HepG2 (cell line): Measurements from ENCODE around the gene ZNF211. TPM values are rescaled to one million over a fixed set of nuclear protein-coding genes. Genes with fewer than 3 reads are reported as not detected.
A peak's percentile ranks its signal among the peaks of the same experiment; 100 is the strongest.

Experiments used
- IRF2 ChIP-seq: IDR thresholded peaks from 2 replicates; pipeline ENCODE4 v1.6.1; 2018; ENCODE audit warnings: missing genetic modification reagents, missing compliant biosample characterization
- RBFOX2 ChIP-seq: fragments of 200-400 bp; formaldehyde crosslinking; IDR thresholded peaks from 2 replicates; pipeline ENCODE4 v1.6.1; 2017; ENCODE audit warnings: low read depth, mild to moderate bottlenecking, low read length
- RBM39 ChIP-seq: fragments of 200-400 bp; formaldehyde crosslinking; IDR thresholded peaks from one replicate; pipeline ENCODE4 v1.6.1; 2018; ENCODE audit warnings: antibody characterized with exemption, mild to moderate bottlenecking, low read depth, low read length; ENCODE audit not compliant: poor library complexity, severe bottlenecking
- TARDBP ChIP-seq: sonication (generic); formaldehyde crosslinking; IDR thresholded peaks from 2 replicates; pipeline ENCODE4 v1.8.0; 2022; ENCODE audit warnings: mild to moderate bottlenecking, missing genetic modification reagents
- ZNF230 ChIP-seq: sonication (generic); formaldehyde crosslinking; IDR thresholded peaks from 2 replicates; pipeline ENCODE4 v1.4.0; 2020; ENCODE audit warnings: mild to moderate bottlenecking, missing genetic modification reagents
- ZNF333 ChIP-seq: sonication (generic); formaldehyde crosslinking; IDR thresholded peaks from 2 replicates; pipeline ENCODE4 v1.4.0; 2020; ENCODE audit warnings: mild to moderate bottlenecking, missing genetic modification reagents, borderline replicate concordance
- ZNF446 ChIP-seq: sonication (generic); formaldehyde crosslinking; IDR thresholded peaks from 2 replicates; pipeline ENCODE4 v1.5.0; 2020; ENCODE audit warnings: mild to moderate bottlenecking, missing genetic modification reagents
- ZNF660 ChIP-seq: sonication (generic); formaldehyde crosslinking; IDR thresholded peaks from 2 replicates; pipeline ENCODE4 v1.5.1; 2020; ENCODE audit warnings: mild to moderate bottlenecking, low read depth, missing genetic modification reagents, borderline replicate concordance
- ZNF775 ChIP-seq: sonication (generic); formaldehyde crosslinking; IDR thresholded peaks from 2 replicates; pipeline ENCODE4 v1.4.0; 2020; ENCODE audit warnings: missing genetic modification reagents, mild to moderate bottlenecking, moderate library complexity, borderline replicate concordance
- ZSCAN21 ChIP-seq: sonication (generic); formaldehyde crosslinking; IDR thresholded peaks from 2 replicates; pipeline ENCODE4 v1.8.0; 2022; ENCODE audit warnings: mild to moderate bottlenecking, missing genetic modification reagents, moderate library complexity, borderline replicate concordance
- polyA plus RNA-seq, 8 experiments: library from polyadenylated mRNA; depleted of rRNA in 3 of 8; stranded (reverse) in 7 of 8; unstranded in 1 of 8; fragments of >200 nt; fragmentation: Illumina TruSeq in 4 of 8; extraction: Trizol in 4 of 8; gene quantifications; 2 replicates each; pipeline versions ENCODE4 v1.2.1 to v1.2.3, GENCODE V29; 2011 to 2016; ENCODE audit warnings: low read depth in 4 of 8, missing spikeins in 1 of 8, mixed read lengths in 1 of 8; ENCODE audit not compliant: insufficient read depth in 1 of 8
- total RNA-seq, 5 experiments: library from RNA; depleted of rRNA; stranded (reverse); fragments of >200 nt; fragmentation: Illumina TruSeq; extraction: Trizol; gene quantifications; 2 replicates each; pipeline ENCODE4 v1.2.3, GENCODE V29; 2016; ENCODE audit warnings: low read depth in 1 of 5
- TF ChIP-seq, protein P1 (sequence below): fragments of 450-650 bp; IDR thresholded peaks from 2 replicates; pipeline ENCODE4 v1.6.1; 2017; ENCODE audit warnings: mild to moderate bottlenecking
- TF ChIP-seq, protein P2 (sequence below): sonication (generic); formaldehyde crosslinking; IDR thresholded peaks from 2 replicates; pipeline ENCODE4 v1.8.1; 2023; ENCODE audit warnings: mild to moderate bottlenecking, moderate library complexity, missing genetic modification reagents
- TF ChIP-seq, protein P3 (sequence below): sonication (generic); formaldehyde crosslinking; IDR thresholded peaks from 2 replicates; pipeline ENCODE4 v1.5.0; 2020; ENCODE audit warnings: mild to moderate bottlenecking, missing genetic modification reagents
- TF ChIP-seq, protein P4 (sequence below): sonication (generic); formaldehyde crosslinking; IDR thresholded peaks from 2 replicates; pipeline ENCODE4 v1.4.0; 2020; ENCODE audit warnings: low read depth, mild to moderate bottlenecking, missing genetic modification reagents
- TF ChIP-seq, protein P5 (sequence below): sonication (generic); formaldehyde crosslinking; IDR thresholded peaks from 2 replicates; pipeline ENCODE4 v1.4.0; 2020; ENCODE audit warnings: missing genetic modification reagents
- TF ChIP-seq, protein P6 (sequence below): sonication (generic); formaldehyde crosslinking; IDR thresholded peaks from 2 replicates; pipeline ENCODE4 v1.4.0; 2020; ENCODE audit warnings: mild to moderate bottlenecking, missing genetic modification reagents

The ZNF211 gene
- total and polyA plus RNA-seq, 2 of the 13 experiments (the other 11 are each of a cell fraction or from before 2014, with no cell fraction given) = 9.9 to 11.2 TPM

DNA sequence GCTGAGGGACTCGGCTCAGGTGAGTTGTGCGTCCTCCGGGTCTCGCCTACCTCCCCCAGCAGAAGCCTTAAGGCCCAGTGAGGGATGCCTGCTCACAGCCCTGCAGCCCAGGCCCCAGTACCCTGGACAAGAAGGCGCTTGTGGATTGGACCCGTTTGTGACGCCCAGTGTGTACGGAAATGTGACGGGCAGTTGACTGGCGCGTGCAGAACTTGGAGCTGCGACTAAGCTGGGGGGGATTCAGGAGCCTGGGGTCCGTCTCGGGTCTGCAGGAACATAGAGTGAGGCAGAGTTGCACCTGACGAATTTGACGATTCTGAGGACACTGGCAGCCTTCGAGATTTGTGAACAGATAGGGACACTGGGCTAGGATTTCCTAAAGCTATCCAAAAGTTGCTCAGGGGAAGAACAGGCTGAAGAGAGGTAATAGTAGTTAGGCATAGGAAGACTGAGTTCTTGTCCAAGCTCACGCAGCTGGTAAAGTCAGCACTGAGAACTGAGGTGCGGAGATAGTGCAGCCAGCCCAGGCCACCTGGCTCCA lies 49.3 kb downstream of the ZNF211 start (continued):
- TF ChIP-seq, protein P1, sequence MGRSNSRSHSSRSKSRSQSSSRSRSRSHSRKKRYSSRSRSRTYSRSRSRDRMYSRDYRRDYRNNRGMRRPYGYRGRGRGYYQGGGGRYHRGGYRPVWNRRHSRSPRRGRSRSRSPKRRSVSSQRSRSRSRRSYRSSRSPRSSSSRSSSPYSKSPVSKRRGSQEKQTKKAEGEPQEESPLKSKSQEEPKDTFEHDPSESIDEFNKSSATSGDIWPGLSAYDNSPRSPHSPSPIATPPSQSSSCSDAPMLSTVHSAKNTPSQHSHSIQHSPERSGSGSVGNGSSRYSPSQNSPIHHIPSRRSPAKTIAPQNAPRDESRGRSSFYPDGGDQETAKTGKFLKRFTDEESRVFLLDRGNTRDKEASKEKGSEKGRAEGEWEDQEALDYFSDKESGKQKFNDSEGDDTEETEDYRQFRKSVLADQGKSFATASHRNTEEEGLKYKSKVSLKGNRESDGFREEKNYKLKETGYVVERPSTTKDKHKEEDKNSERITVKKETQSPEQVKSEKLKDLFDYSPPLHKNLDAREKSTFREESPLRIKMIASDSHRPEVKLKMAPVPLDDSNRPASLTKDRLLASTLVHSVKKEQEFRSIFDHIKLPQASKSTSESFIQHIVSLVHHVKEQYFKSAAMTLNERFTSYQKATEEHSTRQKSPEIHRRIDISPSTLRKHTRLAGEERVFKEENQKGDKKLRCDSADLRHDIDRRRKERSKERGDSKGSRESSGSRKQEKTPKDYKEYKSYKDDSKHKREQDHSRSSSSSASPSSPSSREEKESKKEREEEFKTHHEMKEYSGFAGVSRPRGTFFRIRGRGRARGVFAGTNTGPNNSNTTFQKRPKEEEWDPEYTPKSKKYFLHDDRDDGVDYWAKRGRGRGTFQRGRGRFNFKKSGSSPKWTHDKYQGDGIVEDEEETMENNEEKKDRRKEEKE = no peak
- TF ChIP-seq TARDBP (CRISPR knock-in tag) = no peak
- no peak for TF ChIP-seq ZNF333 (CRISPR knock-in tag)
- TF ChIP-seq ZNF446 (CRISPR knock-in tag) = no peak
- TF ChIP-seq, protein P2, sequence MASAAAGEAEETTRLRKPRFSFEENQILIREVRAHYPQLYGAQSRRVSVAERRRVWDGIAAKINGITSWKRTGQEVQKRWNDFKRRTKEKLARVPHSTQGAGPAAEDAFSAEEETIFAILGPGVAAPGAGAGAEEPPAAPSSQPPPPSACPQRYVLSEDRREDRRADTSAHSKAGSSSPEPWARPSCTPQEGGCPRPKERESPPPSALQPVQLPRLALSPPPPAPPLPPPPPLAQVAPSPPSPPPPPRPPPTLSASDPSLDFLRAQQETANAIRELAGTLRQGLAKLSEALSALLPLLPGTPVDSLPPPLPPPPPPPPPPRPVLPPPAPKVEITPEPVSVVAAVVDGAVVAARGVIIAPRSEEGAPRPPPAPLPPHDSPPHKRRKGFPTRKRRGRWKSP (CRISPR knock-in tag) = no peak
- no peak for TF ChIP-seq ZNF775
- TF ChIP-seq, protein P3, sequence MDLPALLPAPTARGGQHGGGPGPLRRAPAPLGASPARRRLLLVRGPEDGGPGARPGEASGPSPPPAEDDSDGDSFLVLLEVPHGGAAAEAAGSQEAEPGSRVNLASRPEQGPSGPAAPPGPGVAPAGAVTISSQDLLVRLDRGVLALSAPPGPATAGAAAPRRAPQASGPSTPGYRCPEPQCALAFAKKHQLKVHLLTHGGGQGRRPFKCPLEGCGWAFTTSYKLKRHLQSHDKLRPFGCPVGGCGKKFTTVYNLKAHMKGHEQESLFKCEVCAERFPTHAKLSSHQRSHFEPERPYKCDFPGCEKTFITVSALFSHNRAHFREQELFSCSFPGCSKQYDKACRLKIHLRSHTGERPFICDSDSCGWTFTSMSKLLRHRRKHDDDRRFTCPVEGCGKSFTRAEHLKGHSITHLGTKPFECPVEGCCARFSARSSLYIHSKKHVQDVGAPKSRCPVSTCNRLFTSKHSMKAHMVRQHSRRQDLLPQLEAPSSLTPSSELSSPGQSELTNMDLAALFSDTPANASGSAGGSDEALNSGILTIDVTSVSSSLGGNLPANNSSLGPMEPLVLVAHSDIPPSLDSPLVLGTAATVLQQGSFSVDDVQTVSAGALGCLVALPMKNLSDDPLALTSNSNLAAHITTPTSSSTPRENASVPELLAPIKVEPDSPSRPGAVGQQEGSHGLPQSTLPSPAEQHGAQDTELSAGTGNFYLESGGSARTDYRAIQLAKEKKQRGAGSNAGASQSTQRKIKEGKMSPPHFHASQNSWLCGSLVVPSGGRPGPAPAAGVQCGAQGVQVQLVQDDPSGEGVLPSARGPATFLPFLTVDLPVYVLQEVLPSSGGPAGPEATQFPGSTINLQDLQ (CRISPR knock-in tag) = 0 out of 2 replicates have a peak, but pooled peaks have one; percentile 8
- no peak for TF ChIP-seq IRF2 (CRISPR knock-in tag)
- TF ChIP-seq RBM39 = peak; percentile 19
- peak; percentile 54; the same call in 1 of the 2 replicates for TF ChIP-seq RBFOX2
- TF ChIP-seq, protein P4, sequence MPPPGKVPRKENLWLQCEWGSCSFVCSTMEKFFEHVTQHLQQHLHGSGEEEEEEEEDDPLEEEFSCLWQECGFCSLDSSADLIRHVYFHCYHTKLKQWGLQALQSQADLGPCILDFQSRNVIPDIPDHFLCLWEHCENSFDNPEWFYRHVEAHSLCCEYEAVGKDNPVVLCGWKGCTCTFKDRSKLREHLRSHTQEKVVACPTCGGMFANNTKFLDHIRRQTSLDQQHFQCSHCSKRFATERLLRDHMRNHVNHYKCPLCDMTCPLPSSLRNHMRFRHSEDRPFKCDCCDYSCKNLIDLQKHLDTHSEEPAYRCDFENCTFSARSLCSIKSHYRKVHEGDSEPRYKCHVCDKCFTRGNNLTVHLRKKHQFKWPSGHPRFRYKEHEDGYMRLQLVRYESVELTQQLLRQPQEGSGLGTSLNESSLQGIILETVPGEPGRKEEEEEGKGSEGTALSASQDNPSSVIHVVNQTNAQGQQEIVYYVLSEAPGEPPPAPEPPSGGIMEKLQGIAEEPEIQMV = 0 out of 2 replicates have a peak, but pooled peaks have one; percentile 14
- no peak for TF ChIP-seq ZSCAN21 (CRISPR knock-in tag)
- TF ChIP-seq ZNF660 (CRISPR knock-in tag) = 0 out of 2 replicates have a peak, but pooled peaks have one; percentile 19
- no peak for TF ChIP-seq ZNF230 (CRISPR knock-in tag)
- TF ChIP-seq, protein P5, sequence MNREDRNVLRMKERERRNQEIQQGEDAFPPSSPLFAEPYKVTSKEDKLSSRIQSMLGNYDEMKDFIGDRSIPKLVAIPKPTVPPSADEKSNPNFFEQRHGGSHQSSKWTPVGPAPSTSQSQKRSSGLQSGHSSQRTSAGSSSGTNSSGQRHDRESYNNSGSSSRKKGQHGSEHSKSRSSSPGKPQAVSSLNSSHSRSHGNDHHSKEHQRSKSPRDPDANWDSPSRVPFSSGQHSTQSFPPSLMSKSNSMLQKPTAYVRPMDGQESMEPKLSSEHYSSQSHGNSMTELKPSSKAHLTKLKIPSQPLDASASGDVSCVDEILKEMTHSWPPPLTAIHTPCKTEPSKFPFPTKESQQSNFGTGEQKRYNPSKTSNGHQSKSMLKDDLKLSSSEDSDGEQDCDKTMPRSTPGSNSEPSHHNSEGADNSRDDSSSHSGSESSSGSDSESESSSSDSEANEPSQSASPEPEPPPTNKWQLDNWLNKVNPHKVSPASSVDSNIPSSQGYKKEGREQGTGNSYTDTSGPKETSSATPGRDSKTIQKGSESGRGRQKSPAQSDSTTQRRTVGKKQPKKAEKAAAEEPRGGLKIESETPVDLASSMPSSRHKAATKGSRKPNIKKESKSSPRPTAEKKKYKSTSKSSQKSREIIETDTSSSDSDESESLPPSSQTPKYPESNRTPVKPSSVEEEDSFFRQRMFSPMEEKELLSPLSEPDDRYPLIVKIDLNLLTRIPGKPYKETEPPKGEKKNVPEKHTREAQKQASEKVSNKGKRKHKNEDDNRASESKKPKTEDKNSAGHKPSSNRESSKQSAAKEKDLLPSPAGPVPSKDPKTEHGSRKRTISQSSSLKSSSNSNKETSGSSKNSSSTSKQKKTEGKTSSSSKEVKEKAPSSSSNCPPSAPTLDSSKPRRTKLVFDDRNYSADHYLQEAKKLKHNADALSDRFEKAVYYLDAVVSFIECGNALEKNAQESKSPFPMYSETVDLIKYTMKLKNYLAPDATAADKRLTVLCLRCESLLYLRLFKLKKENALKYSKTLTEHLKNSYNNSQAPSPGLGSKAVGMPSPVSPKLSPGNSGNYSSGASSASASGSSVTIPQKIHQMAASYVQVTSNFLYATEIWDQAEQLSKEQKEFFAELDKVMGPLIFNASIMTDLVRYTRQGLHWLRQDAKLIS = no peak
- TF ChIP-seq, protein P6, sequence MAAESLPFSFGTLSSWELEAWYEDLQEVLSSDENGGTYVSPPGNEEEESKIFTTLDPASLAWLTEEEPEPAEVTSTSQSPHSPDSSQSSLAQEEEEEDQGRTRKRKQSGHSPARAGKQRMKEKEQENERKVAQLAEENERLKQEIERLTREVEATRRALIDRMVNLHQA (CRISPR knock-in tag) = no peak
